HEK293 (cell line): Measurements from ENCODE around the gene DENND1A.

Source experiments
- CTCF ChIA-PET: fragments of 350-600 bp; formaldehyde crosslinking; extraction: SDS; loops from one replicate; lab custom pipeline; 2021; ENCODE audit warnings: antibody characterized with exemption; lab: Yijun Ruan, JAX
- POLR2A ChIA-PET: fragments of 300-600 bp; formaldehyde crosslinking; extraction: SDS; loops from one replicate; lab custom pipeline; 2020; ENCODE audit warnings: antibody characterized with exemption, inconsistent platforms; lab: Yijun Ruan, JAX
- H3K27ac ChIP-seq: fragments of 200-500 bp; sonication (Bioruptor generic); 2 replicates; pipeline ENCODE4 v1.5.1; 2014; ENCODE audit warnings: low read depth, low read length, control low read depth, inconsistent platforms; ENCODE audit errors: extremely low read depth
- H3K36me3 ChIP-seq, 2 experiments: fragments of 200-500 bp in 1 of 2; sonication (Bioruptor generic) in 1 of 2; 1 replicate in 1 of 2; 2 replicates in 1 of 2; pipeline ENCODE4 v1.5.1; 2014 to 2017; ENCODE audit warnings: inconsistent platforms in 2 of 2, low read length in 2 of 2; ENCODE audit not compliant: control insufficient read depth in 2 of 2, insufficient read depth in 1 of 2
- H3K4me1 ChIP-seq: fragments of 200-500 bp; sonication (Bioruptor generic); 2 replicates; pipeline ENCODE4 v1.5.1; 2014; ENCODE audit warnings: mild to moderate bottlenecking, low read length, inconsistent platforms; ENCODE audit not compliant: control insufficient read depth, insufficient read depth
- H3K4me3 ChIP-seq: 2 replicates; pipeline ENCODE4 v1.5.1; 2011; ENCODE audit warnings: low read depth, mild to moderate bottlenecking, control low read depth, low read length, moderate library complexity
- H3K9me3 ChIP-seq: fragments of 200-500 bp; sonication (Bioruptor generic); 2 replicates; pipeline ENCODE4 v1.5.1; 2014; ENCODE audit warnings: low read depth, low read length, inconsistent platforms; ENCODE audit not compliant: control insufficient read depth, insufficient read depth
- GLIS1 ChIP-seq: fragments of 450-650 bp; formaldehyde crosslinking; IDR thresholded peaks from 2 replicates; pipeline ENCODE4 v1.5.1; 2016; ENCODE audit warnings: missing biosample characterization, missing genetic modification characterization
- KLF1 ChIP-seq: fragments of 450-650 bp; formaldehyde crosslinking; IDR thresholded peaks from 2 replicates; pipeline ENCODE4 v1.5.1; 2016; ENCODE audit warnings: missing biosample characterization, missing genetic modification characterization
- KLF8 ChIP-seq: fragments of 450-650 bp; formaldehyde crosslinking; IDR thresholded peaks from 2 replicates; pipeline ENCODE4 v1.5.1; 2016; ENCODE audit warnings: missing biosample characterization, missing genetic modification characterization
- OSR2 ChIP-seq: fragments of 450-650 bp; formaldehyde crosslinking; IDR thresholded peaks from 2 replicates; pipeline ENCODE4 v1.5.1; 2016; ENCODE audit warnings: missing biosample characterization, missing genetic modification characterization
- OVOL3 ChIP-seq: fragments of 450-650 bp; formaldehyde crosslinking; IDR thresholded peaks from 2 replicates; pipeline ENCODE4 v1.5.1; 2016; ENCODE audit warnings: missing biosample characterization, missing genetic modification characterization
- SETDB1 ChIP-seq: IDR thresholded peaks from one replicate; pipeline ENCODE4 v1.6.1; 2017; ENCODE audit warnings: mild to moderate bottlenecking, low read length, moderate library complexity, mixed read lengths; ENCODE audit not compliant: insufficient read length
- ZBTB48 ChIP-seq: fragments of 450-650 bp; formaldehyde crosslinking; IDR thresholded peaks from 2 replicates; pipeline ENCODE4 v1.5.1; 2016; ENCODE audit warnings: missing biosample characterization, missing genetic modification characterization
- ZNF10 ChIP-seq: fragments of 450-650 bp; formaldehyde crosslinking; IDR thresholded peaks from 2 replicates; pipeline ENCODE4 v1.5.1; 2017; ENCODE audit warnings: missing biosample characterization, missing genetic modification characterization
- ZNF324 ChIP-seq: fragments of 450-650 bp; formaldehyde crosslinking; IDR thresholded peaks from 2 replicates; pipeline ENCODE4 v1.5.1; 2016; ENCODE audit warnings: missing biosample characterization, missing genetic modification characterization
- ZNF366 ChIP-seq: fragments of 450-650 bp; formaldehyde crosslinking; conservative IDR thresholded peaks from 2 replicates; pipeline ENCODE4 v1.5.1; 2016; ENCODE audit warnings: missing biosample characterization, missing genetic modification characterization
- ZNF48 ChIP-seq: fragments of 450-650 bp; formaldehyde crosslinking; IDR thresholded peaks from 2 replicates; pipeline ENCODE4 v1.5.1; 2016; ENCODE audit warnings: missing biosample characterization, missing genetic modification characterization
- ZNF571 ChIP-seq: fragments of 450-650 bp; formaldehyde crosslinking; IDR thresholded peaks from 2 replicates; pipeline ENCODE4 v1.5.0; 2017; ENCODE audit warnings: missing biosample characterization, missing genetic modification characterization
- ZNF664 ChIP-seq: fragments of 450-650 bp; formaldehyde crosslinking; IDR thresholded peaks from 2 replicates; pipeline ENCODE4 v1.5.1; 2016; ENCODE audit warnings: missing biosample characterization, missing genetic modification characterization
- ZSCAN23 ChIP-seq: fragments of 450-650 bp; formaldehyde crosslinking; IDR thresholded peaks from 2 replicates; pipeline ENCODE4 v1.5.1; 2016; ENCODE audit warnings: missing biosample characterization, missing genetic modification characterization
- TF ChIP-seq, protein P1 (sequence below): fragments of 450-650 bp; formaldehyde crosslinking; IDR thresholded peaks from 2 replicates; pipeline ENCODE4 v1.5.1; 2016; ENCODE audit warnings: missing biosample characterization, missing genetic modification characterization
- TF ChIP-seq, protein P2 (sequence below): fragments of 450-650 bp; formaldehyde crosslinking; IDR thresholded peaks from 2 replicates; pipeline ENCODE4 v1.5.1; 2017; ENCODE audit warnings: missing biosample characterization, missing genetic modification characterization
- TF ChIP-seq, protein P3 (sequence below): fragments of 450-650 bp; formaldehyde crosslinking; IDR thresholded peaks from 2 replicates; pipeline ENCODE4 v1.5.1; 2016; ENCODE audit warnings: missing biosample characterization, missing genetic modification characterization
- TF ChIP-seq, protein P4 (sequence below): fragments of 450-650 bp; formaldehyde crosslinking; IDR thresholded peaks from 2 replicates; pipeline ENCODE4 v1.5.1; 2016; ENCODE audit warnings: missing biosample characterization, missing genetic modification characterization

Gene DENND1A

DNA sequence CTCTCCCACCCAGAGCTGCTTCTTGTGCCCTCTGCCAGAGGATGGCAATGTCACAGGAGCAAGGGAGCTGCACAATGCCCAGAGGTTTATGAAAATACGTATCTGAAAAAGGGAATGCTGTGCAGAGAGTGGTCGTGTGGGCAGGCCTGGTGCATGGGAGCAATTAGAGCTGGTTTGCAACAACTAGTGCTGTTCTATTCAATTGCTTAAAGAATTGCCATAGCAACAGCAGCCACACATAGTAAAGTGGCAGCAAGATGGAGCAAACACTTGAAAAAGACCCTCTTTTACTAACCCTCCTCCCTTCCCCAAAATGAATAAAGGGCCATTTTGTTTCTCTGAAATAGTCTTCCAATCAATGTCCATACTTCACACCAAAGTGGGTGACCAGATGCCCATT is 407.7 kb downstream of the DENND1A start:
- Histone ChIP-seq H3K4me1 (no peaks in the 10 kb centered on the region), H3K4me3 (no peak overlapping the region), H3K9me3 (no peaks in the 10 kb centered on the region), H3K36me3 (no peaks in the 10 kb centered on the region), H3K27ac (no peak overlapping the region)
- TF ChIP-seq, protein P1, sequence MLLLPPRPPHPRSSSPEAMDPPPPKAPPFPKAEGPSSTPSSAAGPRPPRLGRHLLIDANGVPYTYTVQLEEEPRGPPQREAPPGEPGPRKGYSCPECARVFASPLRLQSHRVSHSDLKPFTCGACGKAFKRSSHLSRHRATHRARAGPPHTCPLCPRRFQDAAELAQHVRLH, result no peak
- TF ChIP-seq ZNF48 (tag by site-specific recombination) (no peak), ZNF571 (tag by site-specific recombination) (no peak), ZSCAN23 (tag by site-specific recombination) (no peak), ZNF366 (tag by site-specific recombination) (no peak), ZNF664 (tag by site-specific recombination) (no peak), SETDB1 (no peak)
- POLR2A ChIA-PET, result no interaction called here
- CTCF ChIA-PET, result no interaction called here

DNA sequence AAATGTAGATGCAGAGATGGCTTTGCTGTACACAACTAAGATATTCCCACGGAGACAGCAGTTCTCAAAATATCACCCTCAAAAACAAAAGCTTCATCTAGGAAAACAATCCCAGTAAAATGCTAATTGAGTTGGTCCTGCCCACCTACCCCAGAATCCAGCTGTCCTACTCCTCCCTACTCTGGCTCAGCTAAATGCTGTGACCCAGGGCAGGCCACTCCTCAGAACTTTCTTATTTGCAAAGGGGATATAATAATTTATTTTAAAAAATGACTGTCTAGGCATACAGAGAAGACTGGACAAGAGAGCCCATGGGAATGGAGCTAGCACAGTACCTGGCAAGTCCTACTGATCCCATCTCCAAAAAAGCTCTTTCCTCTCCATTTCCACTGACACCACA is 411.6 kb downstream of the DENND1A start:
- TF ChIP-seq GLIS1 (tag by site-specific recombination) (no peak), ZNF571 (tag by site-specific recombination) (no peak), ZNF10 (tag by site-specific recombination) (no peak), OVOL3 (tag by site-specific recombination) (no peak), ZNF324 (tag by site-specific recombination) (no peak), OSR2 (tag by site-specific recombination) (no peak)
- TF ChIP-seq, protein P2, sequence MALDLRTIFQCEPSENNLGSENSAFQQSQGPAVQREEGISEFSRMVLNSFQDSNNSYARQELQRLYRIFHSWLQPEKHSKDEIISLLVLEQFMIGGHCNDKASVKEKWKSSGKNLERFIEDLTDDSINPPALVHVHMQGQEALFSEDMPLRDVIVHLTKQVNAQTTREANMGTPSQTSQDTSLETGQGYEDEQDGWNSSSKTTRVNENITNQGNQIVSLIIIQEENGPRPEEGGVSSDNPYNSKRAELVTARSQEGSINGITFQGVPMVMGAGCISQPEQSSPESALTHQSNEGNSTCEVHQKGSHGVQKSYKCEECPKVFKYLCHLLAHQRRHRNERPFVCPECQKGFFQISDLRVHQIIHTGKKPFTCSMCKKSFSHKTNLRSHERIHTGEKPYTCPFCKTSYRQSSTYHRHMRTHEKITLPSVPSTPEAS (tag by site-specific recombination), result no peak
- TF ChIP-seq, protein P3, sequence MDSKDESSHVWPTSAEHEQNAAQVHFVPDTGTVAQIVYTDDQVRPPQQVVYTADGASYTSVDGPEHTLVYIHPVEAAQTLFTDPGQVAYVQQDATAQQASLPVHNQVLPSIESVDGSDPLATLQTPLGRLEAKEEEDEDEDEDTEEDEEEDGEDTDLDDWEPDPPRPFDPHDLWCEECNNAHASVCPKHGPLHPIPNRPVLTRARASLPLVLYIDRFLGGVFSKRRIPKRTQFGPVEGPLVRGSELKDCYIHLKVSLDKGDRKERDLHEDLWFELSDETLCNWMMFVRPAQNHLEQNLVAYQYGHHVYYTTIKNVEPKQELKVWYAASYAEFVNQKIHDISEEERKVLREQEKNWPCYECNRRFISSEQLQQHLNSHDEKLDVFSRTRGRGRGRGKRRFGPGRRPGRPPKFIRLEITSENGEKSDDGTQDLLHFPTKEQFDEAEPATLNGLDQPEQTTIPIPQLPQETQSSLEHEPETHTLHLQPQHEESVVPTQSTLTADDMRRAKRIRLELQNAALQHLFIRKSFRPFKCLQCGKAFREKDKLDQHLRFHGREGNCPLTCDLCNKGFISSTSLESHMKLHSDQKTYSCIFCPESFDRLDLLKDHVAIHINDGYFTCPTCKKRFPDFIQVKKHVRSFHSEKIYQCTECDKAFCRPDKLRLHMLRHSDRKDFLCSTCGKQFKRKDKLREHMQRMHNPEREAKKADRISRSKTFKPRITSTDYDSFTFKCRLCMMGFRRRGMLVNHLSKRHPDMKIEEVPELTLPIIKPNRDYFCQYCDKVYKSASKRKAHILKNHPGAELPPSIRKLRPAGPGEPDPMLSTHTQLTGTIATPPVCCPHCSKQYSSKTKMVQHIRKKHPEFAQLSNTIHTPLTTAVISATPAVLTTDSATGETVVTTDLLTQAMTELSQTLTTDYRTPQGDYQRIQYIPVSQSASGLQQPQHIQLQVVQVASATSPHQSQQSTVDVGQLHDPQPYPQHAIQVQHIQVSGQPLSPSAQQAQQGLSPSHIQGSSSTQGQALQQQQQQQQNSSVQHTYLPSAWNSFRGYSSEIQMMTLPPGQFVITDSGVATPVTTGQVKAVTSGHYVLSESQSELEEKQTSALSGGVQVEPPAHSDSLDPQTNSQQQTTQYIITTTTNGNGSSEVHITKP (tag by site-specific recombination), result peak; percentile 70
- TF ChIP-seq, all 188 proteins: peak for 1
- no peaks in the 10 kb centered on the region for H3K4me1 ChIP-seq
- no peak overlapping the region for H3K4me3 ChIP-seq
- no peaks in the 10 kb centered on the region for H3K9me3 ChIP-seq
- ChIA-PET POLR2A (no interaction called here), CTCF (no interaction called here)
- no peak overlapping the region for H3K27ac ChIP-seq
- no peaks in the 10 kb centered on the region for H3K36me3 ChIP-seq

DNA sequence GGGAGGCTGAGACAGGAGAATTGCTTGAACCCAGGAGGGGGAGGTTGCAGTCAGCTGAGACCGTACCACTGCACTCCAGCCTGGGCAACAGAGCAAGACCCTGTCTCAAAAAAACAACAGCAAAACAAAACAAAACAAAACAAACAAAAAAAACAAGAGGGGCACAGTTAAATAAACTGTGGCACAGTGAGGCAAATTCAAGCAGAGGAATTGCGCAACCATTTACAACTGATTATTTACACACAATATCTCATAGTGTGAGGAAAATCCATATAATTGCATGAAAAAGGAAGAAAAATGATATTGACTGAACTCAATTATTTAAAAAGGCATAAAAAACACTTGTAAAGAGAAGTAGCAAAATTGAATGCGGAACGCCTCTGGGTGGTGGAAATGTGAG is 412.4 kb downstream of the DENND1A start:
- POLR2A ChIA-PET, result no interaction called here

More for the DNA sequence above, 412.4 kb downstream of the DENND1A start:
- Histone ChIP-seq H3K36me3 (no peaks in the 10 kb centered on the region), H3K9me3 (no peaks in the 10 kb centered on the region), H3K4me1 (no peaks in the 10 kb centered on the region), H3K27ac (no peak overlapping the region), H3K4me3 (no peak overlapping the region)
- CTCF ChIA-PET, result interaction anchor here (1.0 kb wide), 1 partner anchor 25 kb away, joined by 3 read pairs; no protein-coding TSS in a partner anchor
- TF ChIP-seq, protein P4, sequence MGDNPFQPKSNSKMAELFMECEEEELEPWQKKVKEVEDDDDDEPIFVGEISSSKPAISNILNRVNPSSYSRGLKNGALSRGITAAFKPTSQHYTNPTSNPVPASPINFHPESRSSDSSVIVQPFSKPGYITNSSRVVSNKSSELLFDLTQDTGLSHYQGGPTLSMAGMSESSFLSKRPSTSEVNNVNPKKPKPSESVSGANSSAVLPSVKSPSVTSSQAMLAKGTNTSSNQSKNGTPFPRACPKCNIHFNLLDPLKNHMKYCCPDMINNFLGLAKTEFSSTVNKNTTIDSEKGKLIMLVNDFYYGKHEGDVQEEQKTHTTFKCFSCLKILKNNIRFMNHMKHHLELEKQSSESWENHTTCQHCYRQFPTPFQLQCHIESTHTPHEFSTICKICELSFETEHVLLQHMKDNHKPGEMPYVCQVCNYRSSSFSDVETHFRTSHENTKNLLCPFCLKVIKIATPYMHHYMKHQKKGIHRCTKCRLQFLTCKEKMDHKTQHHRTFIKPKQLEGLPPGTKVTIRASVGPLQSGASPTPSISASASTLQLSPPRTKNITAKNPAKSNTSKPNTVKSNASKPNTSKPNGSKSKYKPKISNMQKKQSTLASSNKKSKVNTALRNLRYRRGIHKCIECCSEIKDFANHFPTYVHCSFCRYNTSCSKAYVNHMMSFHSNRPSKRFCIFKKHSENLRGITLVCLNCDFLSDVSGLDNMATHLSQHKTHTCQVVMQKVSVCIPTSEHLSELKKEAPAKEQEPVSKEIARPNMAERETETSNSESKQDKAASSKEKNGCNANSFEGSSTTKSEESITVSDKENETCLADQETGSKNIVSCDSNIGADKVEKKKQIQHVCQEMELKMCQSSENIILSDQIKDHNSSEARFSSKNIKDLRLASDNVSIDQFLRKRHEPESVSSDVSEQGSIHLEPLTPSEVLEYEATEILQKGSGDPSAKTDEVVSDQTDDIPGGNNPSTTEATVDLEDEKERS, result no peak
- no peak for TF ChIP-seq KLF1 (tag by site-specific recombination)
- TF ChIP-seq ZBTB48 (tag by site-specific recombination), result no peak
- no peak for TF ChIP-seq KLF8
